HCT116 (cell line): Measurements from ENCODE around the gene FYCO1. TPM values are rescaled to one million over a fixed set of nuclear protein-coding genes. Genes with fewer than 3 reads are reported as not detected.

Experiments used
- ATAC-seq: fragments of 200-7000 bp; cut with Tn5 transposase; 2 replicates; pipeline ENCODE4 v1.9.1; 2020; ENCODE audit warnings: mild to moderate bottlenecking, moderate library complexity
- BruUV-seq: library from RNA; stranded (reverse); fragments of 400-500 nt; replicated peaks from 2 replicates; lab custom pipeline; 2021; lab: Mats Ljungman, UMichigan
- CTCF ChIA-PET: fragments of 300-600 bp; sonication (Branson Sonifier 250); formaldehyde crosslinking; loops from one replicate; lab custom pipeline; 2021; ENCODE audit warnings: antibody characterized with exemption; lab: Charles Lee
- POLR2A ChIA-PET: fragments of 300-600, 350-600 bp; sonication (Branson Sonifier 250); formaldehyde crosslinking; loops from one replicate; lab custom pipeline; 2021; ENCODE audit warnings: antibody characterized with exemption; lab: Charles Lee
- RAD21 ChIA-PET, 2 experiments: fragments of 300-600 bp; sonication (Branson Sonifier 250); formaldehyde crosslinking; loops; one replicate each; lab custom pipeline; 2023; ENCODE audit warnings: low total read pairs in 2 of 2; ENCODE audit not compliant: uncharacterized antibody in 2 of 2, unreplicated experiment in 2 of 2, low non-redundant PET in 1 of 2; lab: Charles Lee
- DNase-seq: peaks from one replicate; pipeline ENCODE4 v3.0.0-alpha.2; 2010; ENCODE audit warnings: low read depth, low spot score
- H2AFZ ChIP-seq: fragments of 200-600 bp; shearing (Covaris generic), sonication (generic); 2 replicates; pipeline ENCODE4 v1.6.1; 2017; ENCODE audit warnings: low read depth, mixed run types, mixed read lengths, antibody characterized with exemption, low read length; ENCODE audit not compliant: poor library complexity, severe bottlenecking
- H3K27ac ChIP-seq: 2 replicates; pipeline ENCODE4 v1.5.1; 2012; ENCODE audit warnings: low read depth, low read length
- H3K27me3 ChIP-seq: fragments of 200-600 bp; sonication (generic); 2 replicates; pipeline ENCODE4 v1.6.1; 2016; ENCODE audit warnings: mixed run types, low read length, mixed read lengths; ENCODE audit not compliant: insufficient read depth
- H3K36me3 ChIP-seq, 2 experiments: fragments of 200-500 bp in 1 of 2; fragments of 200-600 bp in 1 of 2; sonication (Bioruptor generic) in 1 of 2; sonication (generic) in 1 of 2; 2 replicates each; pipeline versions ENCODE4 v1.5.1 to v1.6.1; 2014 to 2016; ENCODE audit warnings: low read length in 2 of 2, inconsistent platforms in 1 of 2, mixed read lengths in 1 of 2, mixed run types in 1 of 2; ENCODE audit not compliant: insufficient read depth in 2 of 2, control insufficient read depth in 1 of 2
- H3K4me1 ChIP-seq, 2 experiments: fragments of 200-600 bp in 1 of 2; sonication (generic) in 1 of 2; 2 replicates each; pipeline versions ENCODE4 v1.5.1 to v1.6.1; 2012 to 2017; ENCODE audit warnings: low read length in 2 of 2, inconsistent platforms in 1 of 2, mild to moderate bottlenecking in 1 of 2, mixed read lengths in 1 of 2, mixed run types in 1 of 2, moderate library complexity in 1 of 2; ENCODE audit not compliant: insufficient read depth in 2 of 2, control insufficient read depth in 1 of 2
- H3K4me2 ChIP-seq: fragments of 200-600 bp; sonication (generic); 2 replicates; pipeline ENCODE4 v1.6.1; 2017; ENCODE audit warnings: mixed run types, low read length, mixed read lengths
- H3K4me3 ChIP-seq, 2 experiments: fragments of 200-600 bp in 1 of 2; sonication (generic) in 1 of 2; replicated peaks in 1 of 2; 2 replicates each; pipeline ENCODE4 v1.5.1; 2011 to 2016; ENCODE audit warnings: low read length in 2 of 2, control low read depth in 1 of 2, low read depth in 1 of 2, mild to moderate bottlenecking in 1 of 2, mixed read lengths in 1 of 2, mixed run types in 1 of 2
- H3K79me2 ChIP-seq: fragments of 200-600 bp; sonication (generic); 2 replicates; pipeline ENCODE4 v1.6.1; 2017; ENCODE audit warnings: mild to moderate bottlenecking, mixed run types, low read length, moderate library complexity, mixed read lengths; ENCODE audit not compliant: insufficient read depth
- H3K9ac ChIP-seq: fragments of 200-600 bp; sonication (generic); 2 replicates; pipeline ENCODE4 v1.6.1; 2016; ENCODE audit warnings: low read length, mixed read lengths
- H3K9me2 ChIP-seq: fragments of 200-600 bp; sonication (generic), shearing (Covaris generic); 2 replicates; pipeline ENCODE4 v1.6.1; 2017; ENCODE audit warnings: mixed run types, mild to moderate bottlenecking, moderate library complexity; ENCODE audit not compliant: insufficient read depth
- H3K9me3 ChIP-seq, 2 experiments: fragments of 200-500 bp in 1 of 2; fragments of 200-600 bp in 1 of 2; sonication (Bioruptor generic) in 1 of 2; sonication (generic) in 1 of 2; 2 replicates each; pipeline ENCODE4 v1.6.1; 2014 to 2017; ENCODE audit warnings: low read length in 2 of 2, mixed read lengths in 2 of 2, inconsistent platforms in 1 of 2, low read depth in 1 of 2, mild to moderate bottlenecking in 1 of 2, mixed run types in 1 of 2, moderate library complexity in 1 of 2; ENCODE audit not compliant: control insufficient read depth in 1 of 2, insufficient read depth in 1 of 2
- H4K20me1 ChIP-seq: fragments of 200-600 bp; sonication (generic), shearing (Covaris generic); 2 replicates; pipeline ENCODE4 v1.6.1; 2017; ENCODE audit warnings: mixed run types, mild to moderate bottlenecking, moderate library complexity; ENCODE audit not compliant: insufficient read depth
- CBX3 ChIP-seq: IDR thresholded peaks from 2 replicates; pipeline ENCODE4 v1.6.1; 2012; ENCODE audit warnings: low read depth
- CEBPB ChIP-seq: IDR thresholded peaks from 2 replicates; pipeline ENCODE4 v1.6.1; 2012; ENCODE audit warnings: low read depth
- EGR1 ChIP-seq: IDR thresholded peaks from 2 replicates; pipeline ENCODE4 v1.6.1; 2012; ENCODE audit warnings: low read depth
- ELF1 ChIP-seq: IDR thresholded peaks from 2 replicates; pipeline ENCODE4 v1.6.1; 2012; ENCODE audit warnings: low read depth, borderline replicate concordance
- EZH2 ChIP-seq: fragments of 200-600 bp; sonication (generic); IDR thresholded peaks from 2 replicates; pipeline ENCODE4 v1.6.1; 2017; ENCODE audit warnings: antibody characterized with exemption, mixed run types
- EZH2phosphoT487 ChIP-seq: fragments of 200-600 bp; IDR thresholded peaks from 2 replicates; pipeline ENCODE4 v1.6.1; 2018; ENCODE audit warnings: antibody characterized with exemption, borderline replicate concordance
- FOSL1 ChIP-seq: IDR thresholded peaks from 2 replicates; pipeline ENCODE4 v1.6.1; 2012; ENCODE audit warnings: low read depth
- JUND ChIP-seq: IDR thresholded peaks from 2 replicates; pipeline ENCODE4 v1.6.1; 2012
- POLR2A ChIP-seq: IDR thresholded peaks from 2 replicates; pipeline ENCODE4 v1.7.0; 2011; ENCODE audit warnings: borderline replicate concordance; ENCODE audit not compliant: insufficient read depth, insufficient read length; ENCODE audit errors: extremely low read depth
- SIN3A ChIP-seq: IDR thresholded peaks from 2 replicates; pipeline ENCODE4 v1.6.1; 2012; ENCODE audit warnings: low read depth
- SP1 ChIP-seq: IDR thresholded peaks from 2 replicates; pipeline ENCODE4 v1.6.1; 2012; ENCODE audit warnings: low read depth
- SRF ChIP-seq: IDR thresholded peaks from 2 replicates; pipeline ENCODE4 v1.6.1; 2012; ENCODE audit warnings: low read depth
- TCF7L2 ChIP-seq: IDR thresholded peaks from 2 replicates; pipeline ENCODE4 v1.7.0; 2011; ENCODE audit warnings: borderline replicate concordance, inconsistent platforms; ENCODE audit not compliant: insufficient read depth, insufficient read length; ENCODE audit errors: extremely low read depth
- YY1 ChIP-seq: IDR thresholded peaks from 2 replicates; pipeline ENCODE4 v1.6.1; 2011; ENCODE audit warnings: low read length, low read depth, moderate library complexity, mild to moderate bottlenecking; ENCODE audit not compliant: insufficient replicate concordance; ENCODE audit errors: extremely low read depth
- ZNF274 ChIP-seq: fragments of 200-500 bp; sonication (Bioruptor generic); IDR thresholded peaks from 2 replicates; pipeline ENCODE4 v1.6.1; 2014; ENCODE audit warnings: mild to moderate bottlenecking, low read depth, low read length, inconsistent platforms
- intact Hi-C: fragments of 100-400 bp; cut with micrococcal nuclease; formaldehyde crosslinking; loops from 2 replicates; pipeline ENCODE4 v1.10.0; 2022
- total RNA-seq: library from RNA; stranded (reverse); gene quantifications from one replicate; pipeline ENCODE4 v1.2.1, GENCODE V29; 2021; ENCODE audit not compliant: unreplicated experiment
- TF ChIP-seq, protein P1 (sequence below): IDR thresholded peaks from 2 replicates; pipeline ENCODE4 v1.6.1; 2011; ENCODE audit warnings: mild to moderate bottlenecking, low read length, moderate library complexity; ENCODE audit not compliant: insufficient replicate concordance; ENCODE audit errors: extremely low read depth
- TF ChIP-seq, protein P2 (sequence below): IDR thresholded peaks from 2 replicates; pipeline ENCODE4 v1.6.1; 2012
- TF ChIP-seq, protein P3 (sequence below): IDR thresholded peaks from 2 replicates; pipeline ENCODE4 v1.6.1; 2012; ENCODE audit warnings: low read depth

Gene FYCO1
- total RNA-seq, 1 experiment from 2014 or later, result 15.8 TPM

DNA sequence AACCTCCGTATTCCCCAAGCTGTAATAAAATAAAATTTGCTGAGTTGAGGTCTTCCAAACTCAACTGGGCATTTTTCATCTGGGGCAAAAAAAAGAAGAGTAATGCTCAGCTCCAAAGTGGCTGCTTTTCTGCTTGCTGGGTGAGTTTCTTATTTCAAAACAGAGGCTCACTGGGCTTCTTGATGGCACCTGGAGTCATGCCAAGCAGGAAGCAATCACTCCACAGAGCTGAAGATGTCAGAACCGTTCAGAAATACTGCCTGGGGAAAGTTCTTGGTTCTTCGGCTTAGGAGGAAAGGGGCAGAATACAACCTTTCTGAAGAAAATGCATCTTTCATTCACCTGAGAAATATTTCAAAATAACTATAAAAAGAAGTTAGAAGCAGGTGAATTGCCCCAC is 105.2 kb downstream of the FYCO1 start:
- TF ChIP-seq POLR2A, result no peak
- no peak for TF ChIP-seq EZH2
- no peak for TF ChIP-seq CBX3
- TF ChIP-seq ZNF274, result no peak
- no peak for TF ChIP-seq JUND
- no peak for TF ChIP-seq SRF
- TF ChIP-seq, protein P1, sequence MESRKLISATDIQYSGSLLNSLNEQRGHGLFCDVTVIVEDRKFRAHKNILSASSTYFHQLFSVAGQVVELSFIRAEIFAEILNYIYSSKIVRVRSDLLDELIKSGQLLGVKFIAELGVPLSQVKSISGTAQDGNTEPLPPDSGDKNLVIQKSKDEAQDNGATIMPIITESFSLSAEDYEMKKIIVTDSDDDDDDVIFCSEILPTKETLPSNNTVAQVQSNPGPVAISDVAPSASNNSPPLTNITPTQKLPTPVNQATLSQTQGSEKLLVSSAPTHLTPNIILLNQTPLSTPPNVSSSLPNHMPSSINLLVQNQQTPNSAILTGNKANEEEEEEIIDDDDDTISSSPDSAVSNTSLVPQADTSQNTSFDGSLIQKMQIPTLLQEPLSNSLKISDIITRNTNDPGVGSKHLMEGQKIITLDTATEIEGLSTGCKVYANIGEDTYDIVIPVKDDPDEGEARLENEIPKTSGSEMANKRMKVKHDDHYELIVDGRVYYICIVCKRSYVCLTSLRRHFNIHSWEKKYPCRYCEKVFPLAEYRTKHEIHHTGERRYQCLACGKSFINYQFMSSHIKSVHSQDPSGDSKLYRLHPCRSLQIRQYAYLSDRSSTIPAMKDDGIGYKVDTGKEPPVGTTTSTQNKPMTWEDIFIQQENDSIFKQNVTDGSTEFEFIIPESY, result no peak
- no peak for TF ChIP-seq EZH2phosphoT487
- TF ChIP-seq SP1, result no peak
- TF ChIP-seq SIN3A, result no peak
- no peak for TF ChIP-seq CEBPB
- no peak for TF ChIP-seq TCF7L2
- no peak for TF ChIP-seq EGR1
- no peak for TF ChIP-seq ELF1
- TF ChIP-seq, protein P2, sequence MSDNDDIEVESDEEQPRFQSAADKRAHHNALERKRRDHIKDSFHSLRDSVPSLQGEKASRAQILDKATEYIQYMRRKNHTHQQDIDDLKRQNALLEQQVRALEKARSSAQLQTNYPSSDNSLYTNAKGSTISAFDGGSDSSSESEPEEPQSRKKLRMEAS, result no peak
- TF ChIP-seq, protein P3, sequence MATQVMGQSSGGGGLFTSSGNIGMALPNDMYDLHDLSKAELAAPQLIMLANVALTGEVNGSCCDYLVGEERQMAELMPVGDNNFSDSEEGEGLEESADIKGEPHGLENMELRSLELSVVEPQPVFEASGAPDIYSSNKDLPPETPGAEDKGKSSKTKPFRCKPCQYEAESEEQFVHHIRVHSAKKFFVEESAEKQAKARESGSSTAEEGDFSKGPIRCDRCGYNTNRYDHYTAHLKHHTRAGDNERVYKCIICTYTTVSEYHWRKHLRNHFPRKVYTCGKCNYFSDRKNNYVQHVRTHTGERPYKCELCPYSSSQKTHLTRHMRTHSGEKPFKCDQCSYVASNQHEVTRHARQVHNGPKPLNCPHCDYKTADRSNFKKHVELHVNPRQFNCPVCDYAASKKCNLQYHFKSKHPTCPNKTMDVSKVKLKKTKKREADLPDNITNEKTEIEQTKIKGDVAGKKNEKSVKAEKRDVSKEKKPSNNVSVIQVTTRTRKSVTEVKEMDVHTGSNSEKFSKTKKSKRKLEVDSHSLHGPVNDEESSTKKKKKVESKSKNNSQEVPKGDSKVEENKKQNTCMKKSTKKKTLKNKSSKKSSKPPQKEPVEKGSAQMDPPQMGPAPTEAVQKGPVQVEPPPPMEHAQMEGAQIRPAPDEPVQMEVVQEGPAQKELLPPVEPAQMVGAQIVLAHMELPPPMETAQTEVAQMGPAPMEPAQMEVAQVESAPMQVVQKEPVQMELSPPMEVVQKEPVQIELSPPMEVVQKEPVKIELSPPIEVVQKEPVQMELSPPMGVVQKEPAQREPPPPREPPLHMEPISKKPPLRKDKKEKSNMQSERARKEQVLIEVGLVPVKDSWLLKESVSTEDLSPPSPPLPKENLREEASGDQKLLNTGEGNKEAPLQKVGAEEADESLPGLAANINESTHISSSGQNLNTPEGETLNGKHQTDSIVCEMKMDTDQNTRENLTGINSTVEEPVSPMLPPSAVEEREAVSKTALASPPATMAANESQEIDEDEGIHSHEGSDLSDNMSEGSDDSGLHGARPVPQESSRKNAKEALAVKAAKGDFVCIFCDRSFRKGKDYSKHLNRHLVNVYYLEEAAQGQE, result no peak
- TF ChIP-seq YY1, result no peak
- TF ChIP-seq FOSL1, result no peak
- TF ChIP-seq, all 23 proteins: peak for 0
- no peaks in the 10 kb centered on the region for H3K9me3 ChIP-seq
- H3K79me2 ChIP-seq, result no peaks in the 10 kb centered on the region
- H3K4me2 ChIP-seq, result peak overlapping the region; percentile 20; the same call in 1 of the 2 replicates
- no peaks in the 10 kb centered on the region for H3K9me2 ChIP-seq
- no TSS peak for BruUV-seq
- CTCF ChIA-PET, result no interaction called here
- H3K36me3 ChIP-seq, result no peaks in the 10 kb centered on the region
- no peak overlapping the region for H3K27ac ChIP-seq
- no peak overlapping the region for H3K9ac ChIP-seq
- no peaks in the 10 kb centered on the region for H3K27me3 ChIP-seq
- H3K4me1 ChIP-seq, result peaks cover 12% of the 10 kb centered on the region in 2 experiments
- DNase-seq (no peak), ATAC-seq (no peak)
- POLR2A ChIA-PET, result no interaction called here
- RAD21 ChIA-PET, result no interaction called here
- no peak overlapping the region for H2AFZ ChIP-seq
- intact Hi-C loops, result no loop called here
- no peak overlapping the region for H3K4me3 ChIP-seq
- no peaks in the 10 kb centered on the region for H4K20me1 ChIP-seq
